Common myeloid progenitor, CD34-positive (primary cell): ENCODE data around the gene ZMYND12.

Source experiments
- CTCF ChIA-PET: fragments of 350-600 bp; sonication (Branson Sonifier 250); formaldehyde crosslinking; loops from one replicate; lab custom pipeline; 2021; ENCODE audit warnings: antibody characterized with exemption; lab: Charles Lee
- POLR2A ChIA-PET: fragments of 350-600 bp; sonication (Branson Sonifier 250); formaldehyde crosslinking; loops from one replicate; lab custom pipeline; 2021; ENCODE audit warnings: antibody characterized with exemption; lab: Charles Lee
- DNase-seq, 3 donors: peaks; one replicate each; pipeline versions ENCODE4 v3.0.0 to v3.0.0-alpha.2; 2013
- H3K27ac ChIP-seq, 2 experiments: 1 replicate in 1 of 2; 2 replicates in 1 of 2; pipeline ENCODE4 v1.7.0; 2013; ENCODE audit warnings: inconsistent platforms in 2 of 2, low read length in 2 of 2, mild to moderate bottlenecking in 2 of 2, low read depth in 1 of 2, moderate library complexity in 1 of 2; ENCODE audit not compliant: severe bottlenecking in 2 of 2, insufficient read depth in 1 of 2, poor library complexity in 1 of 2
- H3K27me3 ChIP-seq, 5 experiments: replicated peaks in 2 of 5; 1 replicate in 3 of 5; 2 replicates in 2 of 5; pipeline versions ENCODE4 v1.6.1 to v1.7.0; 2013; ENCODE audit warnings: low read length in 4 of 5, mild to moderate bottlenecking in 2 of 5, moderate library complexity in 2 of 5, inconsistent platforms in 1 of 5; ENCODE audit not compliant: insufficient read depth in 5 of 5, control insufficient read depth in 4 of 5
- H3K36me3 ChIP-seq, 4 experiments: 1 replicate in 2 of 4; 2 replicates in 2 of 4; pipeline versions ENCODE4 v1.6.1 to v1.7.0; 2013; ENCODE audit warnings: low read length in 3 of 4, control low read depth in 1 of 4, mild to moderate bottlenecking in 1 of 4; ENCODE audit not compliant: control insufficient read depth in 4 of 4, insufficient read depth in 4 of 4
- H3K4me1 ChIP-seq, 4 experiments: 1 replicate in 3 of 4; 2 replicates in 1 of 4; pipeline versions ENCODE4 v1.6.1 to v1.7.1; 2013; ENCODE audit warnings: low read length in 3 of 4, mild to moderate bottlenecking in 3 of 4, control low read depth in 1 of 4, inconsistent platforms in 1 of 4, moderate library complexity in 1 of 4; ENCODE audit not compliant: control insufficient read depth in 4 of 4, insufficient read depth in 4 of 4; ENCODE audit errors: control extremely low read depth in 1 of 4
- H3K4me3 ChIP-seq, 7 experiments: 1 replicate in 4 of 7; 2 replicates in 3 of 7; pipeline versions ENCODE4 v1.5.1 to v1.7.0; 2013; ENCODE audit warnings: mild to moderate bottlenecking in 7 of 7, low read length in 6 of 7, moderate library complexity in 6 of 7, inconsistent platforms in 2 of 7, low read depth in 2 of 7, control low read depth in 1 of 7; ENCODE audit not compliant: insufficient read depth in 4 of 7, control insufficient read depth in 1 of 7; ENCODE audit errors: extremely low read depth in 1 of 7
- H3K9me3 ChIP-seq, 5 experiments: 1 replicate in 4 of 5; 2 replicates in 1 of 5; pipeline versions ENCODE4 v1.6.1 to v1.7.1; 2013; ENCODE audit warnings: low read length in 4 of 5, mild to moderate bottlenecking in 2 of 5, inconsistent platforms in 1 of 5, low read depth in 1 of 5, moderate library complexity in 1 of 5; ENCODE audit not compliant: control insufficient read depth in 4 of 5, insufficient read depth in 2 of 5; ENCODE audit errors: control extremely low read depth in 1 of 5
- WGBS: methylation state at CpG from one replicate; pipeline ENCODE4 v1.1.5; 2013; ENCODE audit not compliant: insufficient coverage; 5-methylcytosine and 5-hydroxymethylcytosine counted together

ZMYND12 gene

GRCh38 chr1:42403880-42404400, 51.9 kb downstream of the ZMYND12 start:
- peak in 2 of 3 donors; percentile 7 to 10 for DNase-seq
- no peak overlapping the region for H3K27ac ChIP-seq
- ChIA-PET POLR2A (no interaction called here), CTCF (interaction anchor here (0.9 to 1.5 kb wide), 2 partner anchors 15 to 260 kb away, joined by 3 to 4 read pairs; no protein-coding TSS in a partner anchor)
- WGBS: 100% methylated on average over 1 of the region's 1 CpG
- no peaks in the 10 kb centered on the region for H3K9me3 ChIP-seq
- H3K27me3 ChIP-seq: peaks cover 0 to 2% (median 0%) of the 10 kb centered on the region in 5 experiments
- H3K36me3 ChIP-seq: no peaks in the 10 kb centered on the region
- H3K4me3 ChIP-seq: no peak overlapping the region
- H3K4me1 ChIP-seq: no peaks in the 10 kb centered on the region

GRCh38 chr1:42399315-42400100, 56.3 kb downstream of the ZMYND12 start:
- DNase-seq: no peak
- no peak overlapping the region for H3K4me3 ChIP-seq
- H3K36me3 ChIP-seq: no peaks in the 10 kb centered on the region
- 98% methylated on average over 10 of the region's 10 CpGs for WGBS
- H3K27ac ChIP-seq: no peak overlapping the region
- CTCF ChIA-PET: interaction anchor here (1.4 to 2.6 kb wide), 2 partner anchors 9 to 11 kb away, joined by 4 to 8 read pairs; no protein-coding TSS in a partner anchor
- peaks cover 0 to 2% (median 0%) of the 10 kb centered on the region in 5 experiments for H3K27me3 ChIP-seq
- no peaks in the 10 kb centered on the region for H3K9me3 ChIP-seq
- POLR2A ChIA-PET: no interaction called here
- H3K4me1 ChIP-seq: no peaks in the 10 kb centered on the region

- no peak overlapping the region for H3K4me3 ChIP-seq
- H3K36me3 ChIP-seq: no peaks in the 10 kb centered on the region
- H3K4me1 ChIP-seq: no peaks in the 10 kb centered on the region
- POLR2A ChIA-PET: no interaction called here
- H3K9me3 ChIP-seq: no peaks in the 10 kb centered on the region
- no peak overlapping the region for H3K27ac ChIP-seq
- 100% methylated on average over 1 of the region's 2 CpGs for WGBS
- DNase-seq: no peak
- H3K27me3 ChIP-seq: no peaks in the 10 kb centered on the region
- CTCF ChIA-PET: no interaction called here
These were observed 62.6 kb downstream of the ZMYND12 start for GRCh38 chr1:42392967-42393848.

- ChIA-PET CTCF (interaction anchor here (2.4 kb wide), 1 partner anchor 8 kb away, joined by 8 read pairs; no protein-coding TSS in a partner anchor), POLR2A (no interaction called here)
- H3K27ac ChIP-seq: no peak overlapping the region
- H3K9me3 ChIP-seq: no peaks in the 10 kb centered on the region
- H3K4me1 ChIP-seq: no peaks in the 10 kb centered on the region
- H3K36me3 ChIP-seq: no peaks in the 10 kb centered on the region
- DNase-seq: no peak
- WGBS: 100% methylated on average over 2 of the region's 2 CpGs
- no peak overlapping the region for H3K4me3 ChIP-seq
- H3K27me3 ChIP-seq: no peaks in the 10 kb centered on the region
These were observed 63.6 kb downstream of the ZMYND12 start for GRCh38 chr1:42392255-42392654.

- POLR2A ChIA-PET: no interaction called here
- Histone ChIP-seq H3K4me3 (no peak overlapping the region), H3K4me1 (peaks cover 0 to 7% (median 4%) of the 10 kb centered on the region in 4 experiments), H3K27ac (no peak overlapping the region), H3K36me3 (no peaks in the 10 kb centered on the region), H3K9me3 (no peaks in the 10 kb centered on the region), H3K27me3 (peaks cover 7 to 10% (median 9%) of the 10 kb centered on the region in 5 experiments)
- CTCF ChIA-PET: no interaction called here
- WGBS: 100% methylated on average over 5 of the region's 6 CpGs
- DNase-seq: no peak
These were observed 69.8 kb downstream of the ZMYND12 start for GRCh38 chr1:42386051-42386450.

- peaks cover 0 to 12% (median 8%) of the 10 kb centered on the region in 4 experiments for H3K4me1 ChIP-seq
- CTCF ChIA-PET: interaction anchor here (1.2 to 1.5 kb wide), 3 partner anchors 13 to 52 kb away, joined by 3 to 4 read pairs (median 4); no protein-coding TSS in a partner anchor
- no peaks in the 10 kb centered on the region for H3K9me3 ChIP-seq
- H3K27me3 ChIP-seq: peaks cover 7 to 14% (median 9%) of the 10 kb centered on the region in 5 experiments
- no peak overlapping the region for H3K4me3 ChIP-seq
- POLR2A ChIA-PET: no interaction called here
- H3K27ac ChIP-seq: no peak overlapping the region
- no CpG with 5 or more reads among the region's 1 CpG for WGBS
- no peaks in the 10 kb centered on the region for H3K36me3 ChIP-seq
- DNase-seq: peak in 2 of 3 donors; percentile 70 to 76
These were observed 70.5 kb downstream of the ZMYND12 start for GRCh38 chr1:42385283-42385682.
